Breast epithelium (tissue), 4 donors: ENCODE measurements around the gene CBX8. TPM values are rescaled to one million over a fixed set of nuclear protein-coding genes. Genes with fewer than 3 reads are reported as not detected.

Experiments used
- DNase-seq, 2 donors: peaks; one replicate each; pipeline ENCODE4 v3.0.0-alpha.2; 2019; ENCODE audit warnings: low spot score in 2 of 2
- H3K27ac ChIP-seq, 2 donors: fragments of 200-600 bp; sonication (generic) in 1 of 2; one replicate each; pipeline ENCODE4 v1.5.1; 2016 to 2019; ENCODE audit warnings: mild to moderate bottlenecking in 1 of 2
- H3K27me3 ChIP-seq, 2 donors: fragments of 200-600 bp; sonication (generic) in 1 of 2; one replicate each; pipeline versions ENCODE4 v1.5.1 to v1.6.0; 2017 to 2019; ENCODE audit warnings: control low read depth in 1 of 2, mild to moderate bottlenecking in 1 of 2
- H3K36me3 ChIP-seq: fragments of 200-600 bp; one replicate; pipeline ENCODE4 v1.5.1; 2019
- H3K4me1 ChIP-seq, 2 donors: fragments of 200-600 bp; sonication (generic); one replicate each; pipeline ENCODE4 v1.5.1; 2016 to 2019; ENCODE audit warnings: control low read depth in 1 of 2
- H3K4me3 ChIP-seq, 3 donors: fragments of 200-600 bp; sonication (generic); 1 replicate in 2 of 3; 2 replicates in 1 of 3; pipeline ENCODE4 v1.5.1; 2016 to 2019; ENCODE audit warnings: mild to moderate bottlenecking in 3 of 3, moderate library complexity in 2 of 3
- H3K9me3 ChIP-seq, 2 donors: fragments of 200-600 bp; sonication (generic) in 1 of 2; one replicate each; pipeline ENCODE4 v1.5.1; 2016 to 2019; ENCODE audit warnings: control low read depth in 1 of 2
- POLR2A ChIP-seq: fragments of 450-650 bp; IDR thresholded peaks from one replicate; pipeline ENCODE4 v1.6.1; 2016; ENCODE audit warnings: antibody characterized with exemption, mild to moderate bottlenecking, moderate library complexity
- POLR2AphosphoS5 ChIP-seq, 3 donors: sonication (generic); formaldehyde crosslinking; IDR thresholded peaks; one replicate each; pipeline ENCODE4 v1.6.1; 2017; ENCODE audit warnings: antibody characterized with exemption in 3 of 3
- intact Hi-C: fragments of 100-400 bp; cut with DNase I; formaldehyde crosslinking; loops from one replicate; pipeline ENCODE4 v1.15.1; 2023; ENCODE audit warnings: low total_unique reads
- total RNA-seq, 3 donors: library from RNA; depleted of rRNA; stranded (reverse); fragments of >200 nt; gene quantifications; one replicate each; pipeline ENCODE4 v1.1.0, GENCODE V29; 2016
- TF ChIP-seq, protein P1 (sequence below), 3 donors: fragments of 450-650 bp; IDR thresholded peaks; one replicate each; pipeline ENCODE4 v1.5.1; 2016 to 2017; ENCODE audit warnings: antibody characterized with exemption in 3 of 3, mild to moderate bottlenecking in 3 of 3, moderate library complexity in 3 of 3

Gene CBX8
- total RNA-seq, 3 donors from 2014 or later = 1.9 to 9.2 (median 6.7) TPM

DNA sequence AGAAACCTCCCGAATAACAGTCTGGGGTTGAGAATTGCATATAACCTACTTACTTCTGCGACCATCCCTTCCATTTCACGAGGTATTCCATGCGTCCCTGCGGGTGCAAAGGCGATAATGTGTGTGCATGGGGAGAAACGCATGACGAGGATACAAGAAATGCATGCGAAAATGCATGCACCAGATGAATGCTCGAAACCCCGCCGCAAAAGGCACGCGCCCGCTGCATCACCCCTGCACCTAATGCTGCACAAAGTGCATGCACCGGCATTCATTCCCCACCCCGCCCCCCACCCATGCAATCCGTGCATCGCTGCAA, 474 bp downstream of the CBX8 start:
- no peaks in the 10 kb centered on the region for H3K36me3 ChIP-seq
- DNase-seq = no peak
- H3K27me3 ChIP-seq = peaks cover 17 to 60% of the 10 kb centered on the region in 2 donors
- no peaks in the 10 kb centered on the region for H3K9me3 ChIP-seq
- intact Hi-C loops = no loop called here
- H3K4me1 ChIP-seq = peaks cover 3 to 28% of the 10 kb centered on the region in 2 donors
- H3K27ac ChIP-seq = peak overlapping the region in 1 of 2 donors; percentile 88
- H3K4me3 ChIP-seq = peak overlapping the region; percentile 62 to 93 (median 76)
- TF ChIP-seq POLR2A (no peak), POLR2AphosphoS5 (IDR thresholded peaks at IDR 0.05) (no peak)
- TF ChIP-seq, protein P1, sequence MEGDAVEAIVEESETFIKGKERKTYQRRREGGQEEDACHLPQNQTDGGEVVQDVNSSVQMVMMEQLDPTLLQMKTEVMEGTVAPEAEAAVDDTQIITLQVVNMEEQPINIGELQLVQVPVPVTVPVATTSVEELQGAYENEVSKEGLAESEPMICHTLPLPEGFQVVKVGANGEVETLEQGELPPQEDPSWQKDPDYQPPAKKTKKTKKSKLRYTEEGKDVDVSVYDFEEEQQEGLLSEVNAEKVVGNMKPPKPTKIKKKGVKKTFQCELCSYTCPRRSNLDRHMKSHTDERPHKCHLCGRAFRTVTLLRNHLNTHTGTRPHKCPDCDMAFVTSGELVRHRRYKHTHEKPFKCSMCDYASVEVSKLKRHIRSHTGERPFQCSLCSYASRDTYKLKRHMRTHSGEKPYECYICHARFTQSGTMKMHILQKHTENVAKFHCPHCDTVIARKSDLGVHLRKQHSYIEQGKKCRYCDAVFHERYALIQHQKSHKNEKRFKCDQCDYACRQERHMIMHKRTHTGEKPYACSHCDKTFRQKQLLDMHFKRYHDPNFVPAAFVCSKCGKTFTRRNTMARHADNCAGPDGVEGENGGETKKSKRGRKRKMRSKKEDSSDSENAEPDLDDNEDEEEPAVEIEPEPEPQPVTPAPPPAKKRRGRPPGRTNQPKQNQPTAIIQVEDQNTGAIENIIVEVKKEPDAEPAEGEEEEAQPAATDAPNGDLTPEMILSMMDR (IDR thresholded peaks at IDR 0.05) = no peak

DNA sequence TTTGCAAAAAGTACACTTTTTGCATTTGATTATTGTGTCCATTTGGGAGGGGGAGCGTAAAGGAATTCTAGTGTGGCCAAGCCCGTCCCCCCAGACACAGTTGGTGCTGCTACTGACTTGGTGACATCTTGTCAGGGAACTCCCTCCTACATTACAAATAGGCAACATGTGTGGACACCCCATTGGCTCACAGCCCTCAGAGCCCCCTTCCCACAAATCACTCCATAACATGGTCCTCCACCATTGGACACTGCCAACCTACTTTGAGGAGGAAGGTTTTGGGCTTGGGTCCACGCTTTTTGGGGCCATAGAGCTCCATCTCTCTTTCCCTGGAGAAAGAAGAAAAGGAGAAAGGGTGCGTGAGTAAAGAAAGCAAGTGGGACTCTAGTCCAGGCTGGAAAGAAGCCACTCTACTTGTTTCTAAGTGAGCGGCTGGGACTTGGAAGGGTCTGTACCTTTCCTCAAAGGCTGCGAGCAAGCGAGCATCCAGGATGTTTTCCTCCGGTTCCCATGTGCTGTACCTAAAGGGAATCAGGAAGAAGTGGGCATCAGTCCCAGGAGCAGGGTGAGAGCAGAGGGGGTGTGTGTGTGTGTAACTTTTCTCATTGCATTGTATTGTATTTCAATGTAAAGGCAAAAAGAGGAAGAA, 958 bp downstream of the CBX8 start:
- DNase-seq = no peak
- TF ChIP-seq POLR2A (no peak), POLR2AphosphoS5 (IDR thresholded peaks at IDR 0.05) (no peak)
- TF ChIP-seq, protein P1 (IDR thresholded peaks at IDR 0.05) = no peak
- peaks cover 3 to 24% of the 10 kb centered on the region in 2 donors for H3K4me1 ChIP-seq
- peaks cover 18 to 60% of the 10 kb centered on the region in 2 donors for H3K27me3 ChIP-seq
- no peaks in the 10 kb centered on the region for H3K36me3 ChIP-seq
- peak overlapping the region; percentile 62 to 93 (median 76) for H3K4me3 ChIP-seq
- no peaks in the 10 kb centered on the region for H3K9me3 ChIP-seq
- H3K27ac ChIP-seq = no peak overlapping the region
- intact Hi-C loops = no loop called here

DNA sequence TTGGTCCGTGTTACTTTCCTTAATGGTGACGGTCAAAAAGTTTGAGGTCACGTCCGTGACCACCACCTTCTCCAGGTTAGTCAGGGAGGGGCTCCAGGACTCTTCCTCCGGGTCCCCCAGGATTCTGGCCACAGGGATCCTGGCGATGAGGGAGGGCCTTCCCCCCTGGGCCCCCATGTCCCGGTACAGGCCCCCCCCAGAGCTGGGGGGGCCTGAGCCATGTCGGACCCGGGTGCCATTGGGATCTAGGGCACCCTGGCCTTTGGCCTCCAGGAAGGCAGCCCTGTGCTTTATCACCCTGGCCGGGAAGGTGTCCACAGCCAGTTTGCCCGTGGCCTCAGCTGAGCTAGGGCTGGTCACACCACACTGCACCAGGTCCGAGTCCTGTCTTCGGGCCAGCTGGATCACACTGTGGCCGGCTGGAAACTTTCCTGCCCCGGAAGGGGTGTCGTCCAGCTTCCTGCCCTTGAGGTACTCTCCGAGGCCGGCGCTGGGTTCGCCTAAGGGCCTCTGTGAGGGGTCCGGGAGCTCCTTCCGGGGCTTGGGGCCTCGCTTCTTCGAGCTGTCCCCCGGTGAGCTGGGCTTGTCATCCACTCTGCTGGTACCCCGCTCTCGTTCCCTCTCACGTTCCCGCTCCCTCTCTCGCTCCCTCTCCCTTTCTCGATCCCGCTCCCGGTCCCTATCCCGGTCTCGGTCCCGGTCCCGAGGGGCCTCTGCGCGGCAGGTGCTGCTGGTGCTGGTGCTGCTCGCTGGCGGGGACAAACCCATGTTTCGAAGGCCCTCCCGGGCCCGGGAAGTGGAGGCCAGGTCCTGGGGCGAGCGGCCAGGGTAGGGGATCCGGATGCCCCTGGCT, 2.0 kb downstream of the CBX8 start:
- no peak overlapping the region for H3K4me3 ChIP-seq
- H3K27me3 ChIP-seq = peaks cover 20 to 60% of the 10 kb centered on the region in 2 donors
- H3K4me1 ChIP-seq = peaks cover 3 to 23% of the 10 kb centered on the region in 2 donors
- intact Hi-C loops = no loop called here
- no peak overlapping the region for H3K27ac ChIP-seq
- DNase-seq = no peak
- no peaks in the 10 kb centered on the region for H3K9me3 ChIP-seq
- no peaks in the 10 kb centered on the region for H3K36me3 ChIP-seq
- no peak for TF ChIP-seq POLR2AphosphoS5 (IDR thresholded peaks at IDR 0.05)
- TF ChIP-seq, protein P1 (IDR thresholded peaks at IDR 0.05) = no peak
- TF ChIP-seq POLR2A = no peak

DNA sequence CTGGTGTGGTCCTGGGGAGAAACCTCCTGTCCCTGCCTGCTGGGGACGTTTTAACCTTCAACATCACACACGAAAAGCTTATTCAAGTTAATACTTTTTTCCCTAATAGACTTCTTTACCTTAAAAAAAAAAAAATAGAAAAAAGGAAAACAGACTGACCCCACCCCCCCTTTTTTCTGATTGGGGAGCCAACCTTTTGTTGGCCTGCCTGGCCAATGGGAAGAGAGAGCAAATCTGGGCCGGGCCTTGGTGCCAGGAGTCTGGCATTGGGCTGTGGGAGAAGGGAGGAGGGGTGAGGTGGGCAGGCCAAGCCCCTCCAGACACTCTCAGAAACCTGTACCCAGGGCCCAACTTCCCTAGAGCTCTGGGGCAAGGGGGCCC, 3.0 kb downstream of the CBX8 start:
- peak overlapping the region in 2 of 3 donors; percentile 41 to 46 for H3K4me3 ChIP-seq
- DNase-seq = no peak
- peaks cover 3 to 20% of the 10 kb centered on the region in 2 donors for H3K4me1 ChIP-seq
- no peaks in the 10 kb centered on the region for H3K9me3 ChIP-seq
- no peaks in the 10 kb centered on the region for H3K36me3 ChIP-seq
- H3K27me3 ChIP-seq = peaks cover 20 to 60% of the 10 kb centered on the region in 2 donors
- intact Hi-C loops = no loop called here
- no peak for TF ChIP-seq POLR2AphosphoS5 (IDR thresholded peaks at IDR 0.05)
- peak overlapping the region in 1 of 2 donors; percentile 15 for H3K27ac ChIP-seq

DNA sequence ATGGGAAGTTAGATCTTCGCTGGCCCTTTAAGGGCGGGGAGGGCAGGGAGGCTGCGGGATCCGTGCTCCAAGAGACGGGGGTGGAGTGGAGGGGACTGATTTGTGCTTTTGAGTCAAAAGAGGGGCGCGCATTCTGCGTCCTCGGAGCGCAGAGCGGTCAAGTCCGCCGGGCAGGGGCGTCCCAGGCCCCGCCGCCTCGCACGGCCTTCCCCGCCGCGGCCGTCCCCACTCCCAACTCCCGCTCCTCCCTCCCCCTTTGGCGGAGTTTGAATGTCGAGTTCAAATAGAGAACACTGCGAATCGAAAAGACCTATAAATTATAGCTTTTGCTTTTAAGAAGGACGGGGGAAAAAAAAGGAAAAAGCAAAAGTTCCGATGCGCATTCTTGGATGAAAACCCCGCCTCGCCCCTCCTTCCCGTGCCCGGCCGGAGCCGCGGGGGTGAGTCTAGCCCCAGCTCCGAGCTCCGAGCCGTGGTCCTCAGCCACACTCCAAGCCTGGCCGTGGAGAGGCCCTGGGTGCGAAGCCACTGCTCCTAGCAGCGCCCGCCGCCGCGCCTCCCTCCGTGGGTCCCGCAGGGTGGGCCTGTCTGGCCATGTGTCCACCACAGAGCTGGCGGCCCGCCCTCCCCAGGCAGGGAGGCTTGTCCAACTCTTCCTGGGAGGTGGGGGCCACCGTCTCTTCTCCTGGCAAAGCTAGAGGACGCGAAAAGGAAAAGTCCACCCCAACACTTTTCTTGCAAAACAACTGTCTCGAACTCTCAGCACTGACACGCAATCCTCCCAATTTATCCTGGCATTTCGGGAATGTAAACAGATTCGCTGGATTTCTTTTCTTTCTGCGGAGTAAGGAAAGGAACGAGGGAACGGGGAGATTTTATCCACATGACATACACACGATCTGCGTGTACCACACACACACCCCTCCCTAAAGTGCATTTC, 3.6 kb downstream of the CBX8 start:
- Histone ChIP-seq H3K4me3 (peak overlapping the region; percentile 33 to 46 (median 41)), H3K36me3 (no peaks in the 10 kb centered on the region), H3K9me3 (no peaks in the 10 kb centered on the region), H3K27me3 (peaks cover 20 to 60% of the 10 kb centered on the region in 2 donors), H3K4me1 (peaks cover 3 to 16% of the 10 kb centered on the region in 2 donors), H3K27ac (peak overlapping the region; percentile 41 to 55)
- intact Hi-C loops = no loop called here
- DNase-seq = no peak
- TF ChIP-seq POLR2AphosphoS5 (IDR thresholded peaks at IDR 0.05) (no peak), POLR2A (no peak)
- TF ChIP-seq, protein P1 (IDR thresholded peaks at IDR 0.05) = no peak
